Measurements from ENCODE around the gene CLCN6. TPM values are rescaled to one million over a fixed set of nuclear protein-coding genes. Genes with fewer than 3 reads are reported as not detected.

CLCN6 gene
- total RNA-seq, 1 experiment from 2014 or later: 13.7 TPM

DNA sequence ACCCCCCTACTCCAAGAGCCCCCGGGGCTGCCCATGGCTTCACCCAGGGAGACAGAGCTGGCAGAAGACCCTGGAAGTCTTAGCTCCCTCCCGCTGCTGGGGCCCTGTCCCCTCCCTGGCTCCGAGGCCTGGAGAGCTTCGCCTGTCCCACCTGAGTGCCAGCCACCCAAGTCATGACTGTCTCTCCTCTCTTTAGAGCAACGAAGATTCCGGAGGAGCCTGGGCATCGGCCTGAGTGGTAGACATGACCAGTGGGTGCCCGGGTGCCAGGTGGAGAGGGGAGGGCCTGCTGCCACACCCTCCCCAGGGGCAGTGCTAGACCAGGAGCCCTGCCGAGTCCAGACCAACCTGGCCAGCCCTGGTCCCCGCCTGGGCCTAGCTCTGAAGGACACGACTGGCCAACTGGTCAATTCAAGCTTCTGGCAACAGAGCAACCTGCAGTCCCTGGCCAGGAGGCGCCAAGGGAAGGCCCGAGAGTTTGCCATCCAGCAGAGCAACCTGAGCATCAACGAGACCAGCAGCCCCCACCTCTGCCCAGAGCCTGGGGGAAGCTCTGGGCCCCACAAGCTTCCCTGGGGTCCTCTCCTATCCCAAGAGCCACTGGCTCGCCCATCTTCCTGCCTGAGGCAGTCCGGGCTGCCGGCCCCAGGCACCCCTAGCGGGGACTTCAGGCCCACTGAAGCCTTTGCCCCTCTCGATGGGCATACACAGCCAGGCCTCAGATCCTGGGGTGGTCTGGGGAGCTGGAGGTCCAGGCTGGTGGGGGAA lies 40.1 kb upstream of the CLCN6 start:
- RAD21 ChIA-PET (ENCODE audit: low non-redundant PET in 1 of 2, low total read pairs in 2 of 2, uncharacterized antibody in 2 of 2, unreplicated experiment in 2 of 2): no interaction called here
- Histone ChIP-seq H3K4me3 (replicated peaks in 1 of 2; ENCODE audit: low read depth in 1 of 2, low read length in 2 of 2) (no peak overlapping the region), H3K79me2 (ENCODE audit: insufficient read depth, low read length) (no peaks in the 10 kb centered on the region), H4K20me1 (ENCODE audit: insufficient read depth) (no peaks in the 10 kb centered on the region), H3K9me3 (ENCODE audit: control insufficient read depth in 1 of 2, insufficient read depth in 1 of 2, low read depth in 1 of 2, low read length in 2 of 2) (no peaks in the 10 kb centered on the region), H3K36me3 (ENCODE audit: control insufficient read depth in 1 of 2, insufficient read depth in 2 of 2, low read length in 2 of 2) (no peaks in the 10 kb centered on the region), H3K4me1 (ENCODE audit: control insufficient read depth in 1 of 2, insufficient read depth in 2 of 2, low read length in 2 of 2) (peaks cover 0 to 11% of the 10 kb centered on the region in 2 experiments; a peak in 1 of 4 replicates), H2AFZ (ENCODE audit: low read depth, low read length, poor library complexity, severe bottlenecking) (no peak overlapping the region), H3K27me3 (ENCODE audit: insufficient read depth, low read length) (no peaks in the 10 kb centered on the region), H3K9ac (ENCODE audit: low read length) (no peak overlapping the region), H3K4me2 (ENCODE audit: low read length) (no peak overlapping the region), H3K27ac (ENCODE audit: low read depth, low read length) (no peak overlapping the region; the same call in 1 of the 2 replicates), H3K9me2 (ENCODE audit: insufficient read depth) (no peaks in the 10 kb centered on the region)
- no TSS peak for BruUV-seq (replicated peaks)
- DNase-seq (ENCODE audit: low read depth, low spot score): no peak
- no peak for ATAC-seq
- no peak for TF ChIP-seq EZH2phosphoT487 (IDR thresholded peaks at IDR 0.05; ENCODE audit: borderline replicate concordance)
- TF ChIP-seq TCF7L2 (IDR thresholded peaks at IDR 0.05; ENCODE audit: borderline replicate concordance, extremely low read depth, insufficient read depth, insufficient read length): no peak
- TF ChIP-seq, protein P1, sequence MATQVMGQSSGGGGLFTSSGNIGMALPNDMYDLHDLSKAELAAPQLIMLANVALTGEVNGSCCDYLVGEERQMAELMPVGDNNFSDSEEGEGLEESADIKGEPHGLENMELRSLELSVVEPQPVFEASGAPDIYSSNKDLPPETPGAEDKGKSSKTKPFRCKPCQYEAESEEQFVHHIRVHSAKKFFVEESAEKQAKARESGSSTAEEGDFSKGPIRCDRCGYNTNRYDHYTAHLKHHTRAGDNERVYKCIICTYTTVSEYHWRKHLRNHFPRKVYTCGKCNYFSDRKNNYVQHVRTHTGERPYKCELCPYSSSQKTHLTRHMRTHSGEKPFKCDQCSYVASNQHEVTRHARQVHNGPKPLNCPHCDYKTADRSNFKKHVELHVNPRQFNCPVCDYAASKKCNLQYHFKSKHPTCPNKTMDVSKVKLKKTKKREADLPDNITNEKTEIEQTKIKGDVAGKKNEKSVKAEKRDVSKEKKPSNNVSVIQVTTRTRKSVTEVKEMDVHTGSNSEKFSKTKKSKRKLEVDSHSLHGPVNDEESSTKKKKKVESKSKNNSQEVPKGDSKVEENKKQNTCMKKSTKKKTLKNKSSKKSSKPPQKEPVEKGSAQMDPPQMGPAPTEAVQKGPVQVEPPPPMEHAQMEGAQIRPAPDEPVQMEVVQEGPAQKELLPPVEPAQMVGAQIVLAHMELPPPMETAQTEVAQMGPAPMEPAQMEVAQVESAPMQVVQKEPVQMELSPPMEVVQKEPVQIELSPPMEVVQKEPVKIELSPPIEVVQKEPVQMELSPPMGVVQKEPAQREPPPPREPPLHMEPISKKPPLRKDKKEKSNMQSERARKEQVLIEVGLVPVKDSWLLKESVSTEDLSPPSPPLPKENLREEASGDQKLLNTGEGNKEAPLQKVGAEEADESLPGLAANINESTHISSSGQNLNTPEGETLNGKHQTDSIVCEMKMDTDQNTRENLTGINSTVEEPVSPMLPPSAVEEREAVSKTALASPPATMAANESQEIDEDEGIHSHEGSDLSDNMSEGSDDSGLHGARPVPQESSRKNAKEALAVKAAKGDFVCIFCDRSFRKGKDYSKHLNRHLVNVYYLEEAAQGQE (IDR thresholded peaks at IDR 0.05; ENCODE audit: low read depth): no peak
- TF ChIP-seq, protein P2, sequence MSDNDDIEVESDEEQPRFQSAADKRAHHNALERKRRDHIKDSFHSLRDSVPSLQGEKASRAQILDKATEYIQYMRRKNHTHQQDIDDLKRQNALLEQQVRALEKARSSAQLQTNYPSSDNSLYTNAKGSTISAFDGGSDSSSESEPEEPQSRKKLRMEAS (IDR thresholded peaks at IDR 0.05): no peak
- TF ChIP-seq ZFX (IDR thresholded peaks at IDR 0.05): no peak
- TF ChIP-seq SIN3A (IDR thresholded peaks at IDR 0.05; ENCODE audit: low read depth): no peak
- POLR2A ChIA-PET: interaction anchor here (0.8 kb wide), 1 partner anchor 127 kb away, joined by 3 read pairs; no protein-coding TSS in a partner anchor
- intact Hi-C loops (cut with micrococcal nuclease): no loop called here
- CTCF ChIA-PET: no interaction called here

Measured in HCT116 (cell line).